GM18858 (cell line): ENCODE data around the gene COL5A3.
"Not testable (repeated sequence)": the region's sequence is repeated elsewhere in the genome, so short reads cannot be mapped to it uniquely, and the experiment has no call there.

Source experiments
- ATAC-seq: cut with Tn5 transposase; IDR thresholded peaks from one replicate; pipeline ENCODE4 v1.9.1; 2021; ENCODE audit not compliant: unreplicated experiment

The COL5A3 gene

GRCh38 chr19:9972103-9972502, 38.2 kb downstream of the COL5A3 start:
- no peak for ATAC-seq

- no peak for ATAC-seq
Observed at GRCh38 chr19:9971166-9971897, 39.0 kb downstream of the COL5A3 start.

DNA sequence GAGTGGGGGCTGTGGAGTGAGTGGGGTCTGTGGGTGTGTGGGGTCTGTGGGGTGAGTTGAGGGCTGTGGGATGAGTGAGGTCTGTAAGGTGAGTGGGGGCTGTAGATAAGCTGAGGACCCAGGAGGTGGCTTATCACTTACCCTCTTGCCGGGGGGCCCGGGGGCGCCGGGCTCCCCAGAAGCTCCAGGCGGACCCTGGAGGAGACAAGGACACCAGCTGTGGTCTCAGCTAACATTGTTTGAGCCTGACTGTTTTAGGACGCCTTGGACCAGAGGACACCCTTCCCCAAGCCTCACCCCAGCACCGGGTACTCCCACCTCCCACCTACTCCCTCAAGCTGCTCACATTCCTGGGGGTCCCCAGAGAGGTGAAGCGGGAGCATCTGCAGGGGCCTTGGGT, 39.8 kb downstream of the COL5A3 start:
- no peak for ATAC-seq

DNA sequence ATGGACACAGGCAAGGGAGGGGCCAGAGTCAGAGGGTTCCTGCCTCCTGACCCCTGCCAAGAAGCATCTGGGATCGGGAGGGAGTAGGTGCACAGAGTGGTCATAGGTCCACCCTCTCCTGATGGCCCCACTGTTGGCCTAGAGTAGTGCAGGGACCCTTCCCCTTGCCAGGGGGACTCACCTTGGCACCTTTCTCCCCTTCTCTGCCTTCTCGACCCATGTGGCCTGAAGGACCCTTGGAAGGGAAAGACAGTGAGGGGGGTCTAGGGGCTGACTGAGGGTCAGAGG, 40.7 kb downstream of the COL5A3 start:
- ATAC-seq: no peak

GRCh38 chr19:9968820-9969687, 41.2 kb downstream of the COL5A3 start:
- no peak for ATAC-seq

DNA sequence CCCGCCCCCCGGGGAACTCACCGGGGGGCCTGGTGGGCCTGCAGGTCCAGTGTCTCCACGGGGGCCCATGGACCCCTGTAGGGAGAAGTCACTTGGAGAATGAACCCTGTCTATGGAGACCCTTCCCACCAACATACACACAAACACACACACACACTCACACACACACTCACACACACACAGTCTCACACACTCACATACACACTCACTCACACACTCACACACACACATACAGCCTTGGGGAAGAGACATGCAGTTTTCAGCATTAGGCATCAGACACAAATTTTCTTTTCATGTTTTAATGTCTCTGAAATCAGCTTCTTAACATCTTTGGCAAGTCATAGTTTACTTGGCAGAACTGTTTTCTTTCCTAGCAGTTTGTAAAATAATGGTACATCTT, 43.0 kb downstream of the COL5A3 start:
- ATAC-seq: no peak

GRCh38 chr19:9966448-9966847, 43.9 kb downstream of the COL5A3 start:
- no peak for ATAC-seq

GRCh38 chr19:9966024-9966423, 44.3 kb downstream of the COL5A3 start:
- no peak for ATAC-seq

DNA sequence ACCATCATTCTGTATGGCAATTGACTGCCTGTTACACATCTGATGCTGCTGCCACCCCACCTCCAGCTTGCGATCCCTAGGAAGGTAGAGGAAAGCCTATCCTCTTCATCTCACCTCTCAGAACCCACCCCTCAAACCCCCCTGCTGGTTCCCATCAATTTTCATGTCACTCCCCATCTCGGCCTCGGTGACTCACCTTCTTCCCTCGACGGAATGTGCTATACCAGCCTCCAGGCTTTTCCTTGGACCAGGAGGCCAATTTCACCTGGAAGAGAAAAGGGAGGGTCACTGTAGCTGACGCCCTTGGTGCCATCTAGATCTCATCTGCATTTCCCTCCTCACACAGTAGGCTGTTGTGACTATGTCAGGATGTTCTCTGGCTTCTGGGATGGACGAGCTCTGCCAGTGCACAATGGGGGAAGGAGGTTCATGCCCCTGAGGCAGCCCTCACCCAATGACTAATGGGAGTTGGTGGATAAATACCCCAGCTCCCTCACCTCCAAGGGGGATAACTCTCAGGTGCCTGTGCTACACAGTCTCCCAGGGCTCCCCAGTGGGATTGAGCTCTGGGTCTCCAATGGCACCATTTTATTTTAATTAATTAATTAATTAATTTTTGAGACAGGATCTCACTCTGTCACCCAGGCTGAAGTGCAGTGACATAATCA, 47.5 kb downstream of the COL5A3 start:
- no peak for ATAC-seq

- no peak for ATAC-seq
Observed at GRCh38 chr19:9961103-9961502, 49.2 kb downstream of the COL5A3 start.

- no peak for ATAC-seq
Observed at GRCh38 chr19:9958379-9958821, 51.9 kb downstream of the COL5A3 start.

GRCh38 chr19:9956956-9957355, 53.3 kb downstream of the COL5A3 start:
- no peak for ATAC-seq

DNA sequence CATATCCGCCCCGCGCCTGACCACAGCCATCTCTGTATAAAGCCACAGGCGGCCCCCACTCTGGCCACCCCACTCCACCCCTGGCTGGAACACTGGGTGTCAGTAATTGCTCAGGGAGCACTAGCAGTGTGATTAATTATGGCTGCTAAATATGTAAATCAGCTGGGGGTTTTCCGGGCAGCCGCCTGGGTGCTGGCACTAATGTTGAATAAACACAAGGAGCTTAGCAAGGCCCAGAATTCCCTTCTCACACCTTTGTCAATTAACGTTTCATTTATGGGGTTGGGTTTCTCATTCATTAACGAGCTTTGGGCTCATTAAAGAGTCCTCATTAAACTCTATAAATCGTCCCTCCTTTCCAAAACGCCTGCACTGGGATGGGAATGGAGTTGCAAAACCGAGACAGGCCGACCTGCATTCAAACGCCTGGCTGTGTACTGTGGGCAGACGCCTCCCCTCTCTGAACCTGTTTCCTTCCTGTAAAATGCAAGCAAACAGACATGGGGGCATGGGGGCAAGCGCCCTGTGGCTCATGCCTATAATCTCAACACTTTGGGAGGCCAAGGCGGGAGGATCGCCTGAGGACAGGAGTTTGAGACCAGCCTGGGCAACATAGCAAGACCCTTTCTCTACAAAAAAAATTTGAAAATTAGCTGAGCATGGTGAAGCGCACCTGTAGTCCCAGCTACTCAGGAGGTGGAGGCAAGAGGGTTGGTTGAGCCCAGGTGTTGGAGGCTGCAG, 56.3 kb downstream of the COL5A3 start:
- no peak for ATAC-seq

- ATAC-seq: no peak
Observed at GRCh38 chr19:9952276-9952675, 58.0 kb downstream of the COL5A3 start.

DNA sequence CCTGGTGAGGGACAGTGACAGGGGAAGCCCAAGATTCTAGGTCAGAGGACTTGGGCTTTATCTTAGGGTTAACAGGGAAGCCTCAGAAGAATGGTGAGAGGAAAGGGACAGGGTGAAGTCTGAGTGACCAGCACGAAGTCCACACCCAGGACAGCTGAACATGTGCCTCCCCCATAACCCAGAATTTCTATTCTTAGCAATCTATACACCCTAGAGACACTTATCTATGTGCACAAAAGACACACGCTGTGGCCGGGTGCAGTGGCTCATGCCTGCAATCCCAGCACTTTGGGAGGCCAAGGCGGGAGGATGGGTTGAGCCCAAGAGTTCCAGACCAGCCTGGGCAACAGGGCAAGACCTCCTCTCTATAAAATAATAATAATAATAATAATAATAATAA, 62.9 kb downstream of the COL5A3 start:
- ATAC-seq: no peak

GRCh38 chr19:9946528-9947125, 63.7 kb downstream of the COL5A3 start:
- ATAC-seq: not testable (repeated sequence)

DNA sequence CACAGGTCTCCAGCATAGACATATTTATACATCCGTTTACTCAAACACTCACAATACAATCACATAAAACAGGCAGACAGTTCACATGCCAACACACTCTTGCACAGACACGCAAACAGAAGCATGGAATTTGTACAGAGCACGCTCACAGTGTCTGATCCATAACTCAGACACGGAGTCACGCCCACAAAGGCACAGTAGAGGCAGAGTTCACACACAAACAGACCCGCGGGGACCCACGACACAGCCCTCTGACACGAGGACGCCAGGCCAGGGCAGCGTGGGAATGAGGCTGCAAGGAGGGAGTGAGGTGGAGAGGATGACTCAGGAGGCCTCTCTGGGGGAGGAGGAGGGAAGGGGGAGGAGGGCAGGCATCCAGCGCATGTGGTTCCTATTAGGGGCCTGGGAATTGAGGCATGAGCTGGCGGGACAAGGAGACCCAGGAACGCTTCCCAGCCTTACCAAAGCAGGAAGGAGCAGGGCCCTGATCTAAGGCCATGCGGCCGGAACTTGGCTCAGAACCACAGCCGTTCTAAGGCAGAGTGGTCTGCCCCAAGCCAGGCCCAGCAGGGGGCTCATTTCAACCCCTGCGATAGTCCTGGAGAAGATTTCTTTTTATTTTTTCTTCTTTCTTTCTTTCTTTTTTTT, 64.9 kb downstream of the COL5A3 start:
- ATAC-seq: no peak

GRCh38 chr19:9943744-9944143, 66.6 kb downstream of the COL5A3 start:
- ATAC-seq: no peak

GRCh38 chr19:9941671-9942070, 68.6 kb downstream of the COL5A3 start:
- ATAC-seq: no peak

GRCh38 chr19:9941231-9941630, 69.1 kb downstream of the COL5A3 start:
- ATAC-seq: no peak
